HG02970 (cell line): ENCODE data around the gene IGSF5.
"Not testable (repeated sequence)": the region's sequence is repeated elsewhere in the genome, so short reads cannot be mapped to it uniquely, and the experiment has no call there.

Source experiments
- ATAC-seq: cut with Tn5 transposase; IDR thresholded peaks from one replicate; pipeline ENCODE4 v1.9.1; 2021; ENCODE audit warnings: mild to moderate bottlenecking, moderate library complexity, moderate number of reproducible peaks; ENCODE audit not compliant: unreplicated experiment, low FRiP score

IGSF5 gene

GRCh38 chr21:39737376-39738000 is 7.5 kb upstream of the IGSF5 start:
- ATAC-seq, result no peak

DNA sequence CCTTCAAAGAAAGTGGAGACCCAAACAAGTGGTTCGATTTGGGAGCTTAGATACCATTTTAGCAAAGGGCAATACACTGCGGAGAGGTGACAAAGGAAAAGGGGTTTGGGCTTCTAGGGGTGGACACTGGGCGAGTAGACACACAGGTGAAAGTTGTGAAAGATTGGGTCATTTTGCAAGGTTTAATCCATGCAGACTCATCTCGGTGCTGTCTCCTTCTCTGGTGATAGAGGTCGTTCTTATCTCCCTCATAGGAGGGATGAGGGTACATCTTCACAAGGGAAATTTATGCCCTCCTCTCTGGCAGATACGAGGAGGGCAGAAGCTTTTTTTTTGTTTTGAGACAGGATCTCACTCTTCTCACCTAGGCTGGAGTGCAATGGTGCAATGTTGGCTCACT is 6.4 kb upstream of the IGSF5 start:
- ATAC-seq, result no peak

DNA sequence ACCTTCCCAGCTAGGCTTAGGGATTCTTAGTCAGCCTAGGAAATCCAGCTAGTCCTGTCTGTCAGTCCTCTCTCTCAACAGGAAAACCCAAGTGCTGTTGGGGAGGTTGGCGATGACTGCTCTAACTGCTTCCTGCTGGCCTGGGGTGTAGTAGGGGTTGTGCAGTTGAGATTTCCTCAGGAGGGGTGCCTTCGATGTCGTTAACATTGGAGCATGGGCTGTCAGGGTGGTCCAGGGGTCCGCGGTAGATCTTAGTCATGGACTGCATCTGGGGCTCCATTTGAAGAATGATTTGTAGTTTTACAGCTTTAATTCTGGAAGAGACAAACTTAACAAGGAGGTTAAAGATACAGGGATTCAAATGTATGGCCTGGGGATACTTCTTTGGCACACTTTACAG is 5.5 kb upstream of the IGSF5 start:
- ATAC-seq, result not testable (repeated sequence)

DNA sequence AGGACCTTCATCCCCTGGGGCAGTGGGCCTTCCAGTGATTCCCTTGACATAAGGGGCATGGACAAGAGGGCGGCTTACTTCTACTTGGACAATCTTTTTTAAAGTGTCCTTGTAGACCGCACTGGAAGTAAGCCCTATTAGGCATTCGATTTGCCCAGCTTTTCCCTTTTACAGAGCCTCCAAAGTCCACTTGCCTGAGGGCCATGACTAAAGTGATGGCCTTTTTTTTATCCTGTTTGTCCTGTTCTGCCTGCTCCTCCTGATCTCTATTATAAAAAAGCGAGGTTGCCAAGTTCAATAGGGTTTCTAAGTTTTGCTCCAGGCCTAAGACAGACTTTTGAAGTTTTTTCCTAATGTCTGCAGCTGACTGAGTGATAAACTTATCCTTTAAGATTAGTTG is 2.4 kb upstream of the IGSF5 start:
- ATAC-seq, result not testable (repeated sequence)

DNA sequence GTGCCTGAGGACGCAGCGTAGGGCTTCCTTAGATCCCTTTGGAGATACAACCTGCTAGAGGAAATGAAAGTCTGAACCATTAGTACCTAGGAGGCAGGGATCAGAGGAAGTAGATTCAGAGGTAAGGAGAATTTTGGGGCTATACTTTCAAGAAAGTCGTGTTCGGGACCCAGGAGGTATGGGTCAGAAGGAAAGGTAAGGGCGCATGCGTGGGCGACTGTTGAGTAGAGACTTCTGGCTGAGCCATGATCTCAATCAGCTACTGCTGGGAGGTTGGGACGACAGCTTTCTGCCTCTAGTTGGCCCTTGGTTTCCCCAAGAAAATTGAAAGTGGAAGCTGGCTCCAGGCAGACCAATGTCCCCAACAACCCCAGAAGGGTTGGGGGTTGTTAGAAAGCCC is 349 bp downstream of the IGSF5 start:
- ATAC-seq, result not testable (repeated sequence)

- ATAC-seq, result no peak
Observed at GRCh38 chr21:39750670-39751069, 5.7 kb downstream of the IGSF5 start.

GRCh38 chr21:39754811-39755210 is 9.8 kb downstream of the IGSF5 start:
- no peak for ATAC-seq

DNA sequence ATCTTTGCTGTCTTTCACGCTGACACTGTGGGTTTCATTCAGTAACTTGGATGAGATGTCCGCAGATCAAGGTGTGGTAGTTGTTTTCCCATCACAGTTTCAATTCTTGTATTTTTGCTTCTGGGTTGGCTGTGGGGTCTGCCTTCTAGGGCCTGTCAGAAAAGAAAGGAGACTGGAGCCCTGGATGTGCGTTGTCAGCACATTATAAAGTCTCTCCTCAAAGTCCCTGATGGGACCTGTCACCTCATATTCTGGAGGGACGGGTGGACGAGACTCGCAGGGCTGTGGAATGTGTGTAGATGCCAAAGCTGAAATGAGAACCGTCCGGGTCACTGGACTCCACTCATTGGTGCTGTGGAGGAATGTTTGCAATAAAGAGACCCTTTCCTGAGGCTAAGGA is 11.3 kb downstream of the IGSF5 start:
- ATAC-seq, result no peak

DNA sequence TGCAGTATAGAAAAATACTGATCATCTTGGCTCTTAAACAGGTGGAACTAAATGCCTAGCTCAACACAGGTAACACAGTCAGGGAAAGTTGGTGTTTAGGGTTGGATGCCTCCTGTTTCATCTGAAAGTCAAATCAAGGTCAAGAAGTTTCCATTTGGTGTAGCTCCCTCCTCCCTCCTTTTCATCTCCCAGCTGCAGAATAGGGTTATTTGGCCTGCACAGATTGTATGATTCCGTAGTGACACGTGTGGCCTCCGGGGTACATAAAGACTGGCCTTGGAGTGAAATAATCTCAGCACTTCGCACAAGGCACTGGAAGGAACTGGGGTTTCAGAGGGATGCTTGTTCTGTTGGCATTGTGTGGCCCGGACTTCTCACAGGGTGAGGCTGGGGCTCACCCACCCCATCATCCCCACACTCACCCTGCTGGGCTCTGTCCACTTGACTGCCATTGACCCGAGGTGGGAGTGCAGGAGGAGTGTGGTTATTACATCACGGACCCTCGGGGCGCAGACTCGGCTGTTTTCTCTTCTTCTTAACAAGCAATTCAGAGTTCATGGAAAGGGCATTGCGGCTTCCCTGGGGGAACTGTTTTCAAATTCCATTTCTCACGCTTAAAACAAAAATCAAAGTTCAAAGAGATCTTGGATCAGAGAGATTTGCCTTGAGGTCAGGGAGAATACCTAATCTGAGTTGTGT is 18.4 kb downstream of the IGSF5 start:
- no peak for ATAC-seq

- no peak for ATAC-seq
Observed at GRCh38 chr21:39774227-39774626, 29.2 kb downstream of the IGSF5 start.

- no peak for ATAC-seq
Observed at GRCh38 chr21:39775816-39776215, 30.8 kb downstream of the IGSF5 start.

- no peak for ATAC-seq
Observed at GRCh38 chr21:39776589-39776988, 31.6 kb downstream of the IGSF5 start.

GRCh38 chr21:39781331-39781730 is 36.3 kb downstream of the IGSF5 start:
- no peak for ATAC-seq

GRCh38 chr21:39788383-39788782 is 43.4 kb downstream of the IGSF5 start:
- ATAC-seq, result no peak

GRCh38 chr21:39796466-39796865 is 51.5 kb downstream of the IGSF5 start:
- ATAC-seq, result no peak

- no peak for ATAC-seq
Observed at GRCh38 chr21:39799178-39799577, 54.2 kb downstream of the IGSF5 start.

- no peak for ATAC-seq
Observed at GRCh38 chr21:39800311-39800710, 55.3 kb downstream of the IGSF5 start.

DNA sequence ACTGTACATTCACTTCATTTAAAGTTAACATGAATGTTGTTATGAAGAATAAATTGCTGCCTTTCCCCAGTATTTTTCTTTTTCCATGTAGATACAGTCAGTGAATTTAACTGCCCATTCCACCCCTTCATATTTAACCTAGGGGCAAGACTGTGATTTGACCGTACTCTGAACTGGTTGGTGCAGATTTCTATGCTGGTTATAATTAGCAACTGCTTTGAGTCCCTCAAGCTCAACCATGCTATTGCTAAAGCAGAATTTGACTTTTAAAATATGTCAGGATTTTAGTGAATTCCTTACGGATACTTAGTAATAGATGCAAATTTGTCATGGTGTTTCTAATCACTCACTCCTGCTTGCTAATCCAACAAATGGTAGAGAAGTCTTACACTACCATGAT is 57.2 kb downstream of the IGSF5 start:
- ATAC-seq, result no peak

- no peak for ATAC-seq
Observed at GRCh38 chr21:39803393-39803792, 58.4 kb downstream of the IGSF5 start.

- no peak for ATAC-seq
Observed at GRCh38 chr21:39804240-39804639, 59.3 kb downstream of the IGSF5 start.

DNA sequence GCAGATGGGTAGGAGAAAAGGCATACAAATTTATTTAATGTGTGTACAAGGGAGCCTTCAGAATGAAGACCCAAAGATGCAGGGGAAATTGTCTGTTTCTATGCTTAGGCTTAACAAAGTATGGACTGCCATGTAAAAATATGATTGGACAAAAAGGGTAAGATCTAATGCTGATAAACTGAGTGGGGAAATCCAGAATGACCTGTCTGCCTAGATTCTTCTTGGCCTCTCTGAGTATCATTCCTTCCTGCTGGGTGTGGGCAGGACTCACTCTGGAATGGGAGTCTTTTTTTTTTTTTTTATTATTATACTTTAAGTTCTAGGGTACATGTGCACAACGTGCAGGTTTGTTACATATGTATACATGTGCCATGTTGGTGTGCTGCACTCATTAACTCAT is 61.0 kb downstream of the IGSF5 start:
- no peak for ATAC-seq

- no peak for ATAC-seq
Observed at GRCh38 chr21:39807738-39808137, 62.8 kb downstream of the IGSF5 start.
